HG02610 (cell line): ENCODE data around the gene DBNL.
"Not testable (repeated sequence)": the region's sequence is repeated elsewhere in the genome, so short reads cannot be mapped to it uniquely, and the experiment has no call there.

Source experiments
- ATAC-seq: cut with Tn5 transposase; IDR thresholded peaks from one replicate; pipeline ENCODE4 v1.9.1; 2021; ENCODE audit warnings: mild to moderate bottlenecking, moderate library complexity; ENCODE audit not compliant: unreplicated experiment

Gene DBNL

GRCh38 chr7:44044315-44045225, at the start of gene DBNL:
Gene DBNL (plus strand): TSS chr7:44044702. CDS start chr7:44044738, 36 bp downstream.
- peak; percentile 76 for ATAC-seq

- not testable (repeated sequence) for ATAC-seq
Observed at GRCh38 chr7:43997532-43997931, 47.0 kb upstream of the DBNL start, which contains the start of gene SPDYE1. Gene SPDYE1 (plus strand): TSS chr7:43997897. CDS start chr7:43999950, 2,053 bp downstream.

GRCh38 chr7:44012081-44012480, 32.4 kb upstream of the DBNL start:
- ATAC-seq: not testable (repeated sequence)

- ATAC-seq: not testable (repeated sequence)
Observed at GRCh38 chr7:44015090-44015489, 29.4 kb upstream of the DBNL start.

- peak; percentile 93 for ATAC-seq
Observed at GRCh38 chr7:44018857-44019807, 25.4 kb upstream of the DBNL start.

- ATAC-seq: not testable (repeated sequence)
Observed at GRCh38 chr7:44019825-44020224, 24.7 kb upstream of the DBNL start.

GRCh38 chr7:44022069-44022468, 22.4 kb upstream of the DBNL start:
- not testable (repeated sequence) for ATAC-seq

- not testable (repeated sequence) for ATAC-seq
Observed at GRCh38 chr7:44022796-44023467, 21.6 kb upstream of the DBNL start.

- not testable (repeated sequence) for ATAC-seq
Observed at GRCh38 chr7:44029433-44029832, 15.1 kb upstream of the DBNL start.

GRCh38 chr7:44030029-44030428, 14.5 kb upstream of the DBNL start:
- not testable (repeated sequence) for ATAC-seq

- not testable (repeated sequence) for ATAC-seq
Observed at GRCh38 chr7:44031319-44031718, 13.2 kb upstream of the DBNL start.

- ATAC-seq: not testable (repeated sequence)
Observed at GRCh38 chr7:44032031-44032430, 12.5 kb upstream of the DBNL start.

- ATAC-seq: not testable (repeated sequence)
Observed at GRCh38 chr7:44033971-44034844, 10.3 kb upstream of the DBNL start.

- not testable (repeated sequence) for ATAC-seq
Observed at GRCh38 chr7:44036364-44036763, 8.1 kb upstream of the DBNL start.

- ATAC-seq: not testable (repeated sequence)
Observed at GRCh38 chr7:44037951-44038350, 6.6 kb upstream of the DBNL start.

GRCh38 chr7:44038553-44038952, 5.9 kb upstream of the DBNL start:
- ATAC-seq: not testable (repeated sequence)

GRCh38 chr7:44038961-44039558, 5.4 kb upstream of the DBNL start:
- ATAC-seq: peak; percentile 56

GRCh38 chr7:44039800-44040492, 4.6 kb upstream of the DBNL start:
- ATAC-seq: peak; percentile 12

GRCh38 chr7:44040493-44040891, 4.0 kb upstream of the DBNL start:
- ATAC-seq: peak; percentile 44
